ENCODE data around the gene ZNF84.

Gene ZNF84

GRCh38 chr12:133037207-133038005 lies at the start of gene ZNF84:
Gene ZNF84 (plus strand): TSS chr12:133037509. CDS start chr12:133041468, 3,959 bp downstream.
- Histone ChIP-seq H3K27ac (ENCODE audit: low read depth in 2 of 2, low read length in 2 of 2) (peak within 1 kb of the TSS; percentile 91 to 94), H3K9me3 (ENCODE audit: control insufficient read depth in 2 of 2, low read length in 2 of 2) (peaks cover 24 to 30% of the 10 kb centered on the region in 2 donors), H3K27me3 (ENCODE audit: control insufficient read depth in 2 of 2, insufficient read depth in 2 of 2, low read length in 2 of 2) (no peaks in the 10 kb centered on the region), H3K4me1 (ENCODE audit: control insufficient read depth in 2 of 2, insufficient read depth in 2 of 2, low read length in 2 of 2) (peaks cover 0 to 3% of the 10 kb centered on the region in 2 donors), H3K9ac (ENCODE audit: low read depth in 1 of 2, low read length in 2 of 2) (peak within 1 kb of the TSS; percentile 71 to 91), H3K36me3 (ENCODE audit: control insufficient read depth in 2 of 2, insufficient read depth in 2 of 2, low read length in 2 of 2) (peaks cover 16 to 17% of the 10 kb centered on the region in 2 donors), H3K4me3 (ENCODE audit: low read length in 2 of 2) (peak within 1 kb of the TSS; percentile 83 to 90)

DNA sequence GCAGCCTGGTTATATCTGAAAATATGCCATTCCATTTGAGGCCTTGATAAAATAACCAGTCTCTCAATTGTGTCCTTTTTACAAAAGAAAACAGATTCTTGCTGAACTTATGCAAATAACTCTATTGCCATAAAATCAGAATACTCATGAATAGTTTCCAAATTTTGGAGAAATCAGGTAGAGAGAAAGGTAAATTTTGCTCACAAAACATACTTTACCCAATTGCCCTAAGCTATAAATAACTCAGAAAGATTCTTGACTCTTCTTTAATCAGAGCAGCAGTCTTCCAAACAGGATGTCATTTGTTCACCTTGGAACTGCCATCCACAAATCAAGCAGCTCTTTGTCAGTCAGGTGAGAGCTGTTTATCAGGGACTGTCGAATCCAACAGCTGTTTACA lies 38.6 kb upstream of the ZNF84 start:
- peaks cover 35 to 37% of the 10 kb centered on the region in 2 donors for H3K9me3 ChIP-seq (ENCODE audit: control insufficient read depth in 2 of 2, low read length in 2 of 2)
- H3K9ac ChIP-seq (ENCODE audit: low read depth in 1 of 2, low read length in 2 of 2), result no peak overlapping the region
- no peaks in the 10 kb centered on the region for H3K27me3 ChIP-seq (ENCODE audit: control insufficient read depth in 2 of 2, insufficient read depth in 2 of 2, low read length in 2 of 2)
- H3K27ac ChIP-seq (ENCODE audit: low read depth in 2 of 2, low read length in 2 of 2), result no peak overlapping the region
- no peaks in the 10 kb centered on the region for H3K4me1 ChIP-seq (ENCODE audit: control insufficient read depth in 2 of 2, insufficient read depth in 2 of 2, low read length in 2 of 2)
- H3K4me3 ChIP-seq (ENCODE audit: low read length in 2 of 2), result no peak overlapping the region
- H3K36me3 ChIP-seq (ENCODE audit: control insufficient read depth in 2 of 2, insufficient read depth in 2 of 2, low read length in 2 of 2), result peaks cover 6 to 25% of the 10 kb centered on the region in 2 donors

GRCh38 chr12:133010657-133011297 lies 26.5 kb upstream of the ZNF84 start:
- Histone ChIP-seq H3K9me3 (ENCODE audit: control insufficient read depth in 2 of 2, low read length in 2 of 2) (peaks cover 64 to 76% of the 10 kb centered on the region in 2 donors), H3K4me3 (ENCODE audit: low read length in 2 of 2) (peak overlapping the region in 1 of 2 donors; percentile 13), H3K27ac (ENCODE audit: low read depth in 2 of 2, low read length in 2 of 2) (no peak overlapping the region), H3K9ac (ENCODE audit: low read depth in 1 of 2, low read length in 2 of 2) (no peak overlapping the region), H3K36me3 (ENCODE audit: control insufficient read depth in 2 of 2, insufficient read depth in 2 of 2, low read length in 2 of 2) (peaks cover 61 to 79% of the 10 kb centered on the region in 2 donors), H3K27me3 (ENCODE audit: control insufficient read depth in 2 of 2, insufficient read depth in 2 of 2, low read length in 2 of 2) (no peaks in the 10 kb centered on the region), H3K4me1 (ENCODE audit: control insufficient read depth in 2 of 2, insufficient read depth in 2 of 2, low read length in 2 of 2) (no peaks in the 10 kb centered on the region)

DNA sequence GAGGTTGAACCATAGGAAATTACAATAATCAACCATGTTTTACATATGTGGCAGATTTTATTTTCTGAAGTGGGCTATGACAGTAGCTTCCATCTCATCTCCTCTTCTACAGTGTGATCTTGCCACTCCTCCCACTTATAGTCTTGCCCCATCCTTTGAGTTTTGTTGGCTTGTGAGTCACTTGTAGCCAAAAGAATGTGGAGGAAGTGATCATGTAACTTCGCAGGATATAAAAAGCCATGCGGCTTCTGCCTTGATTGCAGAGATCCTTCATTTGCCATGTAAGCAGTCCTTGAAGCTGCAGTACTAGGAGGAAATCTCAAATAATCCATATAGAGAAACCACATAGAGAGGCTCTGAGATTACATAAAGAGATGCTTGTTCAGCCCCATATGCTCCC lies 13.7 kb upstream of the ZNF84 start:
- no peak overlapping the region for H3K4me3 ChIP-seq (ENCODE audit: low read length in 2 of 2)
- H3K9me3 ChIP-seq (ENCODE audit: control insufficient read depth in 2 of 2, low read length in 2 of 2), result peaks cover 25 to 26% of the 10 kb centered on the region in 2 donors

DNA sequence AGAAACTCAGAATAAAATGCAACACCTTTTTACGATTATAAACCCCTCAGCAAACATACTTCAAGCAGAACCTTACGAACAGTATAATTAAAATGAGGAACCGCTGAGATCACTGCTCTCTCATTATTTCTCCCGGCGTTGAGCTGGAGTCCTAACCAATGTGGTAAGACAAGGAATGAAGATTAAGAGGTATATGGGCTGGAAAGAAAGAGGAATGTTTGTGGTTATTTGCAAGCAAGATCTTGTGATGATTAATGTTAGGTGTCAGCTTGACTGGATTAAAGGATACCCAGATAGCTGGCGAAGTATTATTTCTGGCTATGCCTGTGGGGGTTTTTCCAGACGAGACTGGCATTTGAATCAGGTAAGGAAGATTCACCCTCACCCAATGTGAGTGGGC lies 10.3 kb upstream of the ZNF84 start:
- Histone ChIP-seq H3K27ac (ENCODE audit: low read depth in 2 of 2, low read length in 2 of 2) (no peak overlapping the region), H3K9me3 (ENCODE audit: control insufficient read depth in 2 of 2, low read length in 2 of 2) (peaks cover 13 to 24% of the 10 kb centered on the region in 2 donors), H3K4me3 (ENCODE audit: low read length in 2 of 2) (no peak overlapping the region), H3K9ac (ENCODE audit: low read depth in 1 of 2, low read length in 2 of 2) (no peak overlapping the region), H3K4me1 (ENCODE audit: control insufficient read depth in 2 of 2, insufficient read depth in 2 of 2, low read length in 2 of 2) (no peaks in the 10 kb centered on the region), H3K36me3 (ENCODE audit: control insufficient read depth in 2 of 2, insufficient read depth in 2 of 2, low read length in 2 of 2) (no peaks in the 10 kb centered on the region), H3K27me3 (ENCODE audit: control insufficient read depth in 2 of 2, insufficient read depth in 2 of 2, low read length in 2 of 2) (no peaks in the 10 kb centered on the region)

More for the DNA sequence above, 13.7 kb upstream of the ZNF84 start:
- Histone ChIP-seq H3K4me1 (ENCODE audit: control insufficient read depth in 2 of 2, insufficient read depth in 2 of 2, low read length in 2 of 2) (no peaks in the 10 kb centered on the region), H3K9ac (ENCODE audit: low read depth in 1 of 2, low read length in 2 of 2) (no peak overlapping the region), H3K27ac (ENCODE audit: low read depth in 2 of 2, low read length in 2 of 2) (no peak overlapping the region), H3K36me3 (ENCODE audit: control insufficient read depth in 2 of 2, insufficient read depth in 2 of 2, low read length in 2 of 2) (no peaks in the 10 kb centered on the region), H3K27me3 (ENCODE audit: control insufficient read depth in 2 of 2, insufficient read depth in 2 of 2, low read length in 2 of 2) (no peaks in the 10 kb centered on the region)

DNA sequence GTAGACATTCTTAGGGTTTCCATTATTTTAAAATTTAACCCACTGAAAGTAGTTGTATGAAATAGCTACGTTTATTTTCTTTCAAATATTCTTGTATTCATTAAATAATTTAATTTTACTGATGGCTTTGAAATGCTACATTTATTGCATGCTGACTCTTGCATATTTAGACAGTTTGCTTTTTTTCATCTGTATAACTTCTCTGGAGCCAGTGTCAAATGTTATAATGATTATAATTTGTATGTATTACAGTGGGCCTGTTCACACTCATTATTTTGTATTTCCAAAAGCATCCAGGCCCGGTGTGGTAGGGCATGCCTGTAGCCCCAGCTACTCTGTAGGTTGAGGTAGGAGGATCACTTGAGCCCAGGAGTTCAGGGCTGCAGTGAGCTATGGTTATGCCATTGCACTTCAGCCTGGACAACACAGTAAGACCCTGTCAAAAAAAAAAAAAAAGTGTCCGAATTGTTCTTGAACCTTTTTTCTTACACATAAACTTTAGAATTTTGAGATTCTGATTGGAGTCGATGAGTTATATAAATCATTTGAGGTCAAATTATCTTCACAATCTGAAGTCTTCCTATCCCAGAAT lies 905 bp downstream of the ZNF84 start:
- Histone ChIP-seq H3K27me3 (ENCODE audit: control insufficient read depth in 2 of 2, insufficient read depth in 2 of 2, low read length in 2 of 2) (no peaks in the 10 kb centered on the region), H3K36me3 (ENCODE audit: control insufficient read depth in 2 of 2, insufficient read depth in 2 of 2, low read length in 2 of 2) (peaks cover 23 to 25% of the 10 kb centered on the region in 2 donors), H3K4me3 (ENCODE audit: low read length in 2 of 2) (peak overlapping the region; percentile 83 to 90), H3K9ac (ENCODE audit: low read depth in 1 of 2, low read length in 2 of 2) (peak overlapping the region; percentile 71 to 91), H3K27ac (ENCODE audit: low read depth in 2 of 2, low read length in 2 of 2) (peak overlapping the region in 1 of 2 donors; percentile 91), H3K9me3 (ENCODE audit: control insufficient read depth in 2 of 2, low read length in 2 of 2) (peaks cover 30 to 35% of the 10 kb centered on the region in 2 donors), H3K4me1 (ENCODE audit: control insufficient read depth in 2 of 2, insufficient read depth in 2 of 2, low read length in 2 of 2) (peaks cover 0 to 3% of the 10 kb centered on the region in 2 donors)

GRCh38 chr12:133046698-133047097 lies 9.4 kb downstream of the ZNF84 start:
- peaks cover 73 to 74% of the 10 kb centered on the region in 2 donors for H3K36me3 ChIP-seq (ENCODE audit: control insufficient read depth in 2 of 2, insufficient read depth in 2 of 2, low read length in 2 of 2)
- H3K9ac ChIP-seq (ENCODE audit: low read depth in 1 of 2, low read length in 2 of 2), result no peak overlapping the region
- no peaks in the 10 kb centered on the region for H3K27me3 ChIP-seq (ENCODE audit: control insufficient read depth in 2 of 2, insufficient read depth in 2 of 2, low read length in 2 of 2)
- H3K4me1 ChIP-seq (ENCODE audit: control insufficient read depth in 2 of 2, insufficient read depth in 2 of 2, low read length in 2 of 2), result no peaks in the 10 kb centered on the region
- H3K27ac ChIP-seq (ENCODE audit: low read depth in 2 of 2, low read length in 2 of 2), result no peak overlapping the region
- peaks cover 75 to 83% of the 10 kb centered on the region in 2 donors for H3K9me3 ChIP-seq (ENCODE audit: control insufficient read depth in 2 of 2, low read length in 2 of 2)
- no peak overlapping the region for H3K4me3 ChIP-seq (ENCODE audit: low read length in 2 of 2)

DNA sequence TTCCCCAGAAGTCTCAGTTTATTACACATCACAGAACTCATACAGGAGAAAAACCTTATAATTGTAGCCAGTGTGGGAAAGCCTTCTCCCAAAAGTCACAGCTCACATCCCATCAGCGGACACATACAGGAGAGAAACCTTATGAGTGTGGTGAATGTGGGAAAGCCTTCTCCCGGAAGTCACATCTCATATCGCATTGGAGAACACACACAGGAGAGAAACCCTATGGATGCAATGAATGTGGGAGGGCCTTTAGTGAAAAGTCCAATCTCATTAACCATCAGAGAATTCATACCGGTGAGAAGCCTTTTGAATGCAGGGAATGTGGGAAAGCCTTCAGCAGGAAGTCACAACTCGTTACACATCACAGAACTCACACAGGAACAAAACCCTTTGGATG lies 20.1 kb downstream of the ZNF84 start:
- peak overlapping the region in 1 of 2 donors; percentile 23 for H3K4me3 ChIP-seq (ENCODE audit: low read length in 2 of 2)
- peaks cover 30 to 34% of the 10 kb centered on the region in 2 donors for H3K36me3 ChIP-seq (ENCODE audit: control insufficient read depth in 2 of 2, insufficient read depth in 2 of 2, low read length in 2 of 2)

GRCh38 chr12:133058203-133059113 lies 21.1 kb downstream of the ZNF84 start:
- Histone ChIP-seq H3K4me3 (ENCODE audit: low read length in 2 of 2) (peak overlapping the region; percentile 34 to 45), H3K9me3 (ENCODE audit: control insufficient read depth in 2 of 2, low read length in 2 of 2) (peaks cover 77% of the 10 kb centered on the region in 2 donors), H3K4me1 (ENCODE audit: control insufficient read depth in 2 of 2, insufficient read depth in 2 of 2, low read length in 2 of 2) (no peaks in the 10 kb centered on the region), H3K36me3 (ENCODE audit: control insufficient read depth in 2 of 2, insufficient read depth in 2 of 2, low read length in 2 of 2) (peaks cover 20 to 24% of the 10 kb centered on the region in 2 donors), H3K27me3 (ENCODE audit: control insufficient read depth in 2 of 2, insufficient read depth in 2 of 2, low read length in 2 of 2) (no peaks in the 10 kb centered on the region), H3K27ac (ENCODE audit: low read depth in 2 of 2, low read length in 2 of 2) (no peak overlapping the region), H3K9ac (ENCODE audit: low read depth in 1 of 2, low read length in 2 of 2) (no peak overlapping the region)

More for the DNA sequence above, 20.1 kb downstream of the ZNF84 start:
- H3K27ac ChIP-seq (ENCODE audit: low read depth in 2 of 2, low read length in 2 of 2), result no peak overlapping the region
- no peaks in the 10 kb centered on the region for H3K4me1 ChIP-seq (ENCODE audit: control insufficient read depth in 2 of 2, insufficient read depth in 2 of 2, low read length in 2 of 2)
- peaks cover 77% of the 10 kb centered on the region in 2 donors for H3K9me3 ChIP-seq (ENCODE audit: control insufficient read depth in 2 of 2, low read length in 2 of 2)
- H3K27me3 ChIP-seq (ENCODE audit: control insufficient read depth in 2 of 2, insufficient read depth in 2 of 2, low read length in 2 of 2), result no peaks in the 10 kb centered on the region
- H3K9ac ChIP-seq (ENCODE audit: low read depth in 1 of 2, low read length in 2 of 2), result no peak overlapping the region
